AG09309 (cell line): ENCODE data around the gene MFSD2A.

Experiments used
- DNase-seq: peaks from one replicate; pipeline ENCODE4 v3.0.0-alpha.2; 2010; ENCODE audit warnings: low read depth
- H3K4me3 ChIP-seq: 2 replicates; pipeline ENCODE4 v1.5.1; 2011; ENCODE audit warnings: mild to moderate bottlenecking, low read depth, low read length, moderate library complexity; ENCODE audit not compliant: control insufficient read depth
- CTCF ChIP-seq: IDR thresholded peaks from 2 replicates; pipeline ENCODE4 v1.5.1; 2011; ENCODE audit warnings: mild to moderate bottlenecking, low read depth, low read length, inconsistent platforms; ENCODE audit not compliant: insufficient read depth, control insufficient read depth; ENCODE audit errors: missing control alignments

The MFSD2A gene

GRCh38 chr1:39987869-39988268 is 32.9 kb downstream of the MFSD2A start:
- no peak overlapping the region for H3K4me3 ChIP-seq
- no peak for DNase-seq
- no peak for TF ChIP-seq CTCF

GRCh38 chr1:39988618-39989343 is 33.8 kb downstream of the MFSD2A start:
- no peak for TF ChIP-seq CTCF
- no peak for DNase-seq
- H3K4me3 ChIP-seq, result no peak overlapping the region

GRCh38 chr1:39990428-39990827 is 35.5 kb downstream of the MFSD2A start:
- no peak for TF ChIP-seq CTCF
- no peak overlapping the region for H3K4me3 ChIP-seq
- no peak for DNase-seq

GRCh38 chr1:39992234-39992633 is 37.3 kb downstream of the MFSD2A start:
- no peak for TF ChIP-seq CTCF

GRCh38 chr1:39992888-39993287 is 37.9 kb downstream of the MFSD2A start:
- no peak for TF ChIP-seq CTCF
- no peak for DNase-seq
- no peak overlapping the region for H3K4me3 ChIP-seq

More at GRCh38 chr1:39992234-39992633, 37.3 kb downstream of the MFSD2A start:
- no peak for DNase-seq
- H3K4me3 ChIP-seq, result no peak overlapping the region

GRCh38 chr1:39995973-39996393 is 41.0 kb downstream of the MFSD2A start:
- no peak for TF ChIP-seq CTCF
- H3K4me3 ChIP-seq, result no peak overlapping the region
- DNase-seq, result no peak

- DNase-seq, result no peak
- TF ChIP-seq CTCF, result no peak
- H3K4me3 ChIP-seq, result no peak overlapping the region
Measured at GRCh38 chr1:39996396-39997004, 41.6 kb downstream of the MFSD2A start.
